GM23338 (cell line): ENCODE data around the gene PCDHB8. TPM values are rescaled to one million over a fixed set of nuclear protein-coding genes. Genes with fewer than 3 reads are reported as not detected.

ENCODE experiments used
- ATAC-seq: fragments of 200-7000 bp; cut with Tn5 transposase; 3 replicates; pipeline ENCODE4 v1.9.1; 2020
- DNase-seq: peaks from one replicate; pipeline ENCODE4 v3.0.0-alpha.2; 2015; ENCODE audit warnings: low spot score
- H2AFZ ChIP-seq: fragments of 200-600 bp; sonication (generic); 2 replicates; pipeline ENCODE4 v1.8.0; 2016; ENCODE audit warnings: antibody characterized with exemption, mild to moderate bottlenecking, moderate library complexity
- H3F3A ChIP-seq: fragments of 200-600 bp; sonication (generic); replicated peaks from 2 replicates; pipeline ENCODE4 v1.8.0; 2017; ENCODE audit warnings: antibody characterized with exemption, mixed run types, low read depth
- H3K27ac ChIP-seq: fragments of 200-600 bp; sonication (generic); 2 replicates; pipeline ENCODE4 v1.6.1; 2016; ENCODE audit warnings: low read depth
- H3K27me3 ChIP-seq: fragments of 200-600 bp; sonication (generic); 2 replicates; pipeline ENCODE4 v1.8.0; 2016; ENCODE audit warnings: mild to moderate bottlenecking, mixed run types, moderate library complexity; ENCODE audit not compliant: insufficient read depth
- H3K36me3 ChIP-seq: fragments of 200-600 bp; sonication (generic); 2 replicates; pipeline ENCODE4 v1.8.0; 2016; ENCODE audit warnings: mild to moderate bottlenecking; ENCODE audit not compliant: insufficient read depth
- H3K4me1 ChIP-seq: fragments of 200-600 bp; sonication (generic); 2 replicates; pipeline ENCODE4 v1.8.0; 2016; ENCODE audit warnings: mild to moderate bottlenecking, moderate library complexity; ENCODE audit not compliant: insufficient read depth
- H3K4me2 ChIP-seq: fragments of 200-600 bp; sonication (generic); 2 replicates; pipeline ENCODE4 v1.7.1; 2017; ENCODE audit warnings: mixed run types
- H3K4me3 ChIP-seq: fragments of 200-600 bp; sonication (generic); 2 replicates; pipeline ENCODE4 v1.6.1; 2016; ENCODE audit warnings: mixed run types
- H3K79me2 ChIP-seq: fragments of 200-600 bp; sonication (generic); replicated peaks from 2 replicates; pipeline ENCODE4 v1.8.0; 2017; ENCODE audit warnings: mild to moderate bottlenecking; ENCODE audit not compliant: insufficient read depth
- H3K9me2 ChIP-seq: fragments of 200-600 bp; sonication (generic); 2 replicates; pipeline ENCODE4 v1.8.0; 2017; ENCODE audit not compliant: insufficient read depth
- H4K20me1 ChIP-seq: fragments of 200-600 bp; sonication (generic); replicated peaks from 2 replicates; pipeline ENCODE4 v1.8.0; 2017; ENCODE audit warnings: mild to moderate bottlenecking; ENCODE audit not compliant: insufficient read depth
- H3K27ac Mint-ChIP-seq: 2 replicates; pipeline ENCODE4 v1.8.0; 2020; ENCODE audit warnings: inconsistent platforms, mild to moderate bottlenecking, moderate library complexity, mixed read lengths
- H3K27me3 Mint-ChIP-seq: 3 replicates; pipeline ENCODE4 v1.8.0; 2022; ENCODE audit warnings: low read depth, mild to moderate bottlenecking, moderate library complexity, mixed read lengths, inconsistent platforms; ENCODE audit not compliant: insufficient read depth, poor library complexity
- H3K36me3 Mint-ChIP-seq: 3 replicates; pipeline ENCODE4 v1.8.0; 2021; ENCODE audit warnings: low read depth, mild to moderate bottlenecking, inconsistent platforms, moderate library complexity, mixed read lengths
- H3K4me1 Mint-ChIP-seq: 3 replicates; pipeline ENCODE4 v1.8.0; 2020; ENCODE audit warnings: mild to moderate bottlenecking, inconsistent platforms, mixed read lengths
- H3K4me3 Mint-ChIP-seq: 3 replicates; pipeline ENCODE4 v1.8.0; 2021; ENCODE audit warnings: moderate library complexity, mild to moderate bottlenecking, inconsistent platforms, mixed read lengths
- H3K9me3 Mint-ChIP-seq: 3 replicates; pipeline ENCODE4 v1.8.0; 2020; ENCODE audit warnings: moderate library complexity, mild to moderate bottlenecking, inconsistent platforms, mixed read lengths
- CREB1 ChIP-seq: fragments of 250-450 bp; sonication (Bioruptor Pico); IDR thresholded peaks from 2 replicates; pipeline ENCODE4 v1.5.0; 2020; ENCODE audit warnings: low read depth, mild to moderate bottlenecking, moderate library complexity
- EZH2 ChIP-seq: fragments of 200-600 bp; sonication (generic); IDR thresholded peaks from one replicate; pipeline ENCODE4 v1.8.0; 2017; ENCODE audit warnings: antibody characterized with exemption, mild to moderate bottlenecking, low read depth; ENCODE audit not compliant: unreplicated experiment
- EZH2phosphoT487 ChIP-seq: fragments of 200-600 bp; sonication (generic); IDR thresholded peaks from one replicate; pipeline ENCODE4 v1.8.1; 2018; ENCODE audit warnings: antibody characterized with exemption; ENCODE audit not compliant: unreplicated experiment
- JUNB ChIP-seq: IDR thresholded peaks from one replicate; pipeline ENCODE4 v1.6.1; 2016; ENCODE audit warnings: antibody characterized with exemption; ENCODE audit not compliant: unreplicated experiment
- NANOG ChIP-seq: IDR thresholded peaks from 2 replicates; pipeline ENCODE4 v1.6.1; 2016; ENCODE audit warnings: antibody characterized with exemption, borderline replicate concordance
- POLR2AphosphoS5 ChIP-seq: IDR thresholded peaks from 2 replicates; pipeline ENCODE4 v1.6.1; 2016; ENCODE audit warnings: antibody characterized with exemption, low read depth
- STAT1 ChIP-seq: IDR thresholded peaks from one replicate; pipeline ENCODE4 v1.6.1; 2016; ENCODE audit warnings: antibody characterized with exemption; ENCODE audit not compliant: unreplicated experiment
- ZNF114 ChIP-seq: fragments of 250-450 bp; sonication (Bioruptor Pico); IDR thresholded peaks from 2 replicates; pipeline ENCODE4 v1.5.0; 2020; ENCODE audit warnings: mild to moderate bottlenecking, moderate library complexity
- ZNF331 ChIP-seq: fragments of 250-450 bp; sonication (Bioruptor Pico); IDR thresholded peaks from 2 replicates; pipeline ENCODE4 v1.5.0; 2020; ENCODE audit warnings: low read depth, mild to moderate bottlenecking, moderate library complexity
- polyA plus RNA-seq: library from polyadenylated mRNA; unstranded; fragments of >200 nt; fragmentation: Nextera tagmentation; extraction: Ambion mirVana; gene quantifications from 2 replicates; pipeline ENCODE4 v1.2.1, GENCODE V29; 2016
- total RNA-seq: library from RNA; depleted of rRNA; stranded (reverse); fragments of >200 nt; shearing (Covaris generic); gene quantifications from 2 replicates; pipeline ENCODE4 v1.2.3, GENCODE V29; 2014
- TF ChIP-seq, protein P1 (sequence below), 2 experiments: fragments of 200-600 bp in 1 of 2; sonication (generic) in 1 of 2; conservative IDR thresholded peaks; 2 replicates each; pipeline versions ENCODE4 v1.5.1 to v1.6.1; 2016 to 2017; ENCODE audit warnings: antibody characterized with exemption in 2 of 2, low read depth in 2 of 2, mild to moderate bottlenecking in 2 of 2, moderate library complexity in 1 of 2
- TF ChIP-seq, protein P2 (sequence below): IDR thresholded peaks from one replicate; pipeline ENCODE4 v1.6.1; 2018; ENCODE audit warnings: antibody characterized with exemption; ENCODE audit not compliant: unreplicated experiment
- TF ChIP-seq, protein P3 (sequence below): fragments of 250-450 bp; sonication (Bioruptor Pico); IDR thresholded peaks from 2 replicates; pipeline ENCODE4 v1.5.0; 2020; ENCODE audit warnings: mild to moderate bottlenecking, moderate library complexity
- TF ChIP-seq, protein P4 (sequence below): IDR thresholded peaks from 2 replicates; pipeline ENCODE4 v1.6.1; 2016; ENCODE audit warnings: antibody characterized with exemption

Gene PCDHB8
- total and polyA plus RNA-seq, 2 experiments from 2014 or later = 0.84 to 2.7 TPM

DNA sequence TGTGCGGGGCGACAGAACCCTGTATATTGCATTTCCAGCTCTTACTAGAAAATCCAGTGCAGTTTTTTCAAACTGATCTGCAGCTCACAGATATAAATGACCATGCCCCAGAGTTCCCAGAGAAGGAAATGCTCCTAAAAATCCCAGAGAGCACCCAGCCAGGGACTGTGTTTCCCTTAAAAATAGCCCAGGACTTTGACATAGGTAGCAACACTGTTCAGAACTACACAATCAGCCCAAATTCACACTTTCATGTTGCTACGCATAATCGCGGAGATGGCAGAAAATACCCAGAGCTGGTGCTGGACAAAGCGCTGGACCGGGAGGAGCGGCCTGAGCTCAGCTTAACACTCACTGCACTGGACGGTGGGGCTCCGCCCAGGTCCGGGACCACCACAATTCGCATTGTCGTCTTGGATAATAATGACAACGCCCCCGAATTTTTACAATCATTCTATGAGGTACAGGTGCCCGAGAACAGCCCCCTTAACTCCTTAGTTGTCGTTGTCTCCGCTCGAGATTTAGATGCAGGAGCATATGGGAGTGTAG is 41.8 kb upstream of the PCDHB8 start:
- Histone ChIP-seq H2AFZ (peak overlapping the region; percentile 84), H3K4me2 (peak overlapping the region; percentile 94), H3K79me2 (peaks cover 24% of the 10 kb centered on the region), H3K27me3 (no peaks in the 10 kb centered on the region), H3K27ac (peak overlapping the region; percentile 64; the same call in 1 of the 2 replicates), H3K4me1 (no peaks in the 10 kb centered on the region), H3F3A (no peaks in the 10 kb centered on the region), H4K20me1 (no peaks in the 10 kb centered on the region), H3K36me3 (no peaks in the 10 kb centered on the region; the same call in 1 of the 2 replicates), H3K9me2 (no peaks in the 10 kb centered on the region), H3K4me3 (peak overlapping the region; percentile 69)
- TF ChIP-seq, protein P1, sequence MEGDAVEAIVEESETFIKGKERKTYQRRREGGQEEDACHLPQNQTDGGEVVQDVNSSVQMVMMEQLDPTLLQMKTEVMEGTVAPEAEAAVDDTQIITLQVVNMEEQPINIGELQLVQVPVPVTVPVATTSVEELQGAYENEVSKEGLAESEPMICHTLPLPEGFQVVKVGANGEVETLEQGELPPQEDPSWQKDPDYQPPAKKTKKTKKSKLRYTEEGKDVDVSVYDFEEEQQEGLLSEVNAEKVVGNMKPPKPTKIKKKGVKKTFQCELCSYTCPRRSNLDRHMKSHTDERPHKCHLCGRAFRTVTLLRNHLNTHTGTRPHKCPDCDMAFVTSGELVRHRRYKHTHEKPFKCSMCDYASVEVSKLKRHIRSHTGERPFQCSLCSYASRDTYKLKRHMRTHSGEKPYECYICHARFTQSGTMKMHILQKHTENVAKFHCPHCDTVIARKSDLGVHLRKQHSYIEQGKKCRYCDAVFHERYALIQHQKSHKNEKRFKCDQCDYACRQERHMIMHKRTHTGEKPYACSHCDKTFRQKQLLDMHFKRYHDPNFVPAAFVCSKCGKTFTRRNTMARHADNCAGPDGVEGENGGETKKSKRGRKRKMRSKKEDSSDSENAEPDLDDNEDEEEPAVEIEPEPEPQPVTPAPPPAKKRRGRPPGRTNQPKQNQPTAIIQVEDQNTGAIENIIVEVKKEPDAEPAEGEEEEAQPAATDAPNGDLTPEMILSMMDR (conservative IDR thresholded peaks at IDR 0.05; ENCODE audit: low read depth in 2 of 2) = no peak
- TF ChIP-seq CREB1 (CRISPR knock-in tag) = no peak
- TF ChIP-seq ZNF114 (CRISPR knock-in tag) = no peak
- TF ChIP-seq EZH2 = no peak
- TF ChIP-seq ZNF331 = no peak
- no peak for TF ChIP-seq STAT1
- TF ChIP-seq, protein P2, sequence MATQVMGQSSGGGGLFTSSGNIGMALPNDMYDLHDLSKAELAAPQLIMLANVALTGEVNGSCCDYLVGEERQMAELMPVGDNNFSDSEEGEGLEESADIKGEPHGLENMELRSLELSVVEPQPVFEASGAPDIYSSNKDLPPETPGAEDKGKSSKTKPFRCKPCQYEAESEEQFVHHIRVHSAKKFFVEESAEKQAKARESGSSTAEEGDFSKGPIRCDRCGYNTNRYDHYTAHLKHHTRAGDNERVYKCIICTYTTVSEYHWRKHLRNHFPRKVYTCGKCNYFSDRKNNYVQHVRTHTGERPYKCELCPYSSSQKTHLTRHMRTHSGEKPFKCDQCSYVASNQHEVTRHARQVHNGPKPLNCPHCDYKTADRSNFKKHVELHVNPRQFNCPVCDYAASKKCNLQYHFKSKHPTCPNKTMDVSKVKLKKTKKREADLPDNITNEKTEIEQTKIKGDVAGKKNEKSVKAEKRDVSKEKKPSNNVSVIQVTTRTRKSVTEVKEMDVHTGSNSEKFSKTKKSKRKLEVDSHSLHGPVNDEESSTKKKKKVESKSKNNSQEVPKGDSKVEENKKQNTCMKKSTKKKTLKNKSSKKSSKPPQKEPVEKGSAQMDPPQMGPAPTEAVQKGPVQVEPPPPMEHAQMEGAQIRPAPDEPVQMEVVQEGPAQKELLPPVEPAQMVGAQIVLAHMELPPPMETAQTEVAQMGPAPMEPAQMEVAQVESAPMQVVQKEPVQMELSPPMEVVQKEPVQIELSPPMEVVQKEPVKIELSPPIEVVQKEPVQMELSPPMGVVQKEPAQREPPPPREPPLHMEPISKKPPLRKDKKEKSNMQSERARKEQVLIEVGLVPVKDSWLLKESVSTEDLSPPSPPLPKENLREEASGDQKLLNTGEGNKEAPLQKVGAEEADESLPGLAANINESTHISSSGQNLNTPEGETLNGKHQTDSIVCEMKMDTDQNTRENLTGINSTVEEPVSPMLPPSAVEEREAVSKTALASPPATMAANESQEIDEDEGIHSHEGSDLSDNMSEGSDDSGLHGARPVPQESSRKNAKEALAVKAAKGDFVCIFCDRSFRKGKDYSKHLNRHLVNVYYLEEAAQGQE = no peak
- TF ChIP-seq, protein P3, sequence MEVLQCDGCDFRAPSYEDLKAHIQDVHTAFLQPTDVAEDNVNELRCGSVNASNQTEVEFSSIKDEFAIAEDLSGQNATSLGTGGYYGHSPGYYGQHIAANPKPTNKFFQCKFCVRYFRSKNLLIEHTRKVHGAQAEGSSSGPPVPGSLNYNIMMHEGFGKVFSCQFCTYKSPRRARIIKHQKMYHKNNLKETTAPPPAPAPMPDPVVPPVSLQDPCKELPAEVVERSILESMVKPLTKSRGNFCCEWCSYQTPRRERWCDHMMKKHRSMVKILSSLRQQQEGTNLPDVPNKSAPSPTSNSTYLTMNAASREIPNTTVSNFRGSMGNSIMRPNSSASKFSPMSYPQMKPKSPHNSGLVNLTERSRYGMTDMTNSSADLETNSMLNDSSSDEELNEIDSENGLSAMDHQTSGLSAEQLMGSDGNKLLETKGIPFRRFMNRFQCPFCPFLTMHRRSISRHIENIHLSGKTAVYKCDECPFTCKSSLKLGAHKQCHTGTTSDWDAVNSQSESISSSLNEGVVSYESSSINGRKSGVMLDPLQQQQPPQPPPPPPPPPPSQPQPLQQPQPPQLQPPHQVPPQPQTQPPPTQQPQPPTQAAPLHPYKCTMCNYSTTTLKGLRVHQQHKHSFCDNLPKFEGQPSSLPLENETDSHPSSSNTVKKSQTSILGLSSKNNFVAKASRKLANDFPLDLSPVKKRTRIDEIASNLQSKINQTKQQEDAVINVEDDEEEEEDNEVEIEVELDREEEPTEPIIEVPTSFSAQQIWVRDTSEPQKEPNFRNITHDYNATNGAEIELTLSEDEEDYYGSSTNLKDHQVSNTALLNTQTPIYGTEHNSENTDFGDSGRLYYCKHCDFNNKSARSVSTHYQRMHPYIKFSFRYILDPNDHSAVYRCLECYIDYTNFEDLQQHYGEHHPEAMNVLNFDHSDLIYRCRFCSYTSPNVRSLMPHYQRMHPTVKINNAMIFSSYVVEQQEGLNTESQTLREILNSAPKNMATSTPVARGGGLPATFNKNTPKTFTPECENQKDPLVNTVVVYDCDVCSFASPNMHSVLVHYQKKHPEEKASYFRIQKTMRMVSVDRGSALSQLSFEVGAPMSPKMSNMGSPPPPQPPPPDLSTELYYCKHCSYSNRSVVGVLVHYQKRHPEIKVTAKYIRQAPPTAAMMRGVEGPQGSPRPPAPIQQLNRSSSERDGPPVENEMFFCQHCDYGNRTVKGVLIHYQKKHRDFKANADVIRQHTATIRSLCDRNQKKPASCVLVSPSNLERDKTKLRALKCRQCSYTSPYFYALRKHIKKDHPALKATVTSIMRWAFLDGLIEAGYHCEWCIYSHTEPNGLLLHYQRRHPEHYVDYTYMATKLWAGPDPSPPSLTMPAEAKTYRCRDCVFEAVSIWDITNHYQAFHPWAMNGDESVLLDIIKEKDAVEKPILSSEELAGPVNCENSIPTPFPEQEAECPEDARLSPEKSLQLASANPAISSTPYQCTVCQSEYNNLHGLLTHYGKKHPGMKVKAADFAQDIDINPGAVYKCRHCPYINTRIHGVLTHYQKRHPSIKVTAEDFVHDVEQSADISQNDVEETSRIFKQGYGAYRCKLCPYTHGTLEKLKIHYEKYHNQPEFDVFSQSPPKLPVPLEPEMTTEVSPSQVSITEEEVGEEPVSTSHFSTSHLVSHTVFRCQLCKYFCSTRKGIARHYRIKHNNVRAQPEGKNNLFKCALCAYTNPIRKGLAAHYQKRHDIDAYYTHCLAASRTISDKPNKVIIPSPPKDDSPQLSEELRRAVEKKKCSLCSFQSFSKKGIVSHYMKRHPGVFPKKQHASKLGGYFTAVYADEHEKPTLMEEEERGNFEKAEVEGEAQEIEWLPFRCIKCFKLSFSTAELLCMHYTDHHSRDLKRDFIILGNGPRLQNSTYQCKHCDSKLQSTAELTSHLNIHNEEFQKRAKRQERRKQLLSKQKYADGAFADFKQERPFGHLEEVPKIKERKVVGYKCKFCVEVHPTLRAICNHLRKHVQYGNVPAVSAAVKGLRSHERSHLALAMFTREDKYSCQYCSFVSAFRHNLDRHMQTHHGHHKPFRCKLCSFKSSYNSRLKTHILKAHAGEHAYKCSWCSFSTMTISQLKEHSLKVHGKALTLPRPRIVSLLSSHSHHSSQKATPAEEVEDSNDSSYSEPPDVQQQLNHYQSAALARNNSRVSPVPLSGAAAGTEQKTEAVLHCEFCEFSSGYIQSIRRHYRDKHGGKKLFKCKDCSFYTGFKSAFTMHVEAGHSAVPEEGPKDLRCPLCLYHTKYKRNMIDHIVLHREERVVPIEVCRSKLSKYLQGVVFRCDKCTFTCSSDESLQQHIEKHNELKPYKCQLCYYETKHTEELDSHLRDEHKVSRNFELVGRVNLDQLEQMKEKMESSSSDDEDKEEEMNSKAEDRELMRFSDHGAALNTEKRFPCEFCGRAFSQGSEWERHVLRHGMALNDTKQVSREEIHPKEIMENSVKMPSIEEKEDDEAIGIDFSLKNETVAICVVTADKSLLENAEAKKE = no peak
- no peak for TF ChIP-seq POLR2AphosphoS5
- TF ChIP-seq, protein P4, sequence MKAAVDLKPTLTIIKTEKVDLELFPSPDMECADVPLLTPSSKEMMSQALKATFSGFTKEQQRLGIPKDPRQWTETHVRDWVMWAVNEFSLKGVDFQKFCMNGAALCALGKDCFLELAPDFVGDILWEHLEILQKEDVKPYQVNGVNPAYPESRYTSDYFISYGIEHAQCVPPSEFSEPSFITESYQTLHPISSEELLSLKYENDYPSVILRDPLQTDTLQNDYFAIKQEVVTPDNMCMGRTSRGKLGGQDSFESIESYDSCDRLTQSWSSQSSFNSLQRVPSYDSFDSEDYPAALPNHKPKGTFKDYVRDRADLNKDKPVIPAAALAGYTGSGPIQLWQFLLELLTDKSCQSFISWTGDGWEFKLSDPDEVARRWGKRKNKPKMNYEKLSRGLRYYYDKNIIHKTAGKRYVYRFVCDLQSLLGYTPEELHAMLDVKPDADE = no peak
- TF ChIP-seq JUNB = no peak
- TF ChIP-seq EZH2phosphoT487 = no peak
- no peak for TF ChIP-seq NANOG
- Mint-ChIP-seq H3K4me3 (peak overlapping the region; percentile 78), H3K27me3 (peaks cover 2% of the 10 kb centered on the region), H3K4me1 (no peaks in the 10 kb centered on the region), H3K27ac (peak overlapping the region; percentile 95), H3K36me3 (peaks cover 55% of the 10 kb centered on the region), H3K9me3 (peaks cover 58% of the 10 kb centered on the region)
- DNase-seq (no peak), ATAC-seq (peak; percentile 55)
